Measurements from ENCODE around the gene IGLL5.

IGLL5 gene

DNA sequence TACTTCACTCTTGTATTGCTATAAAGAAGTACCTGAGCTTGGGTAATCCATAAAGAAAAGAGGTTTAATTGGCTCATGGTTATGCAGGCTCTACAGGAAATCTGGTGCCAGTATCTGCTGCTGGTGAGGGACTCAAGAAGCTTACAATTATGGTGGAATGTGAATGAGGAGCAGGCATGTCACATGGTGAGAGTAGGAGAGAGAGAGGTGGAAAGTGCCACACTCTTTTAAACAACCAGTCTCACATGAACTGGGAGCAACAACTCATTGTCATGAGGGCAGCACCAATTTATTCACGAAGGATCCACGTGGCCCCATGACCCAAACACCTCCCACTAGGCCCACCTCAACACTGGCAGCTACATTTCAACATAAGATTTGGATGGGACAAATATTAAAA is 24.6 kb upstream of the IGLL5 start:
- DNase-seq (ENCODE audit: low spot score) = no peak

DNA sequence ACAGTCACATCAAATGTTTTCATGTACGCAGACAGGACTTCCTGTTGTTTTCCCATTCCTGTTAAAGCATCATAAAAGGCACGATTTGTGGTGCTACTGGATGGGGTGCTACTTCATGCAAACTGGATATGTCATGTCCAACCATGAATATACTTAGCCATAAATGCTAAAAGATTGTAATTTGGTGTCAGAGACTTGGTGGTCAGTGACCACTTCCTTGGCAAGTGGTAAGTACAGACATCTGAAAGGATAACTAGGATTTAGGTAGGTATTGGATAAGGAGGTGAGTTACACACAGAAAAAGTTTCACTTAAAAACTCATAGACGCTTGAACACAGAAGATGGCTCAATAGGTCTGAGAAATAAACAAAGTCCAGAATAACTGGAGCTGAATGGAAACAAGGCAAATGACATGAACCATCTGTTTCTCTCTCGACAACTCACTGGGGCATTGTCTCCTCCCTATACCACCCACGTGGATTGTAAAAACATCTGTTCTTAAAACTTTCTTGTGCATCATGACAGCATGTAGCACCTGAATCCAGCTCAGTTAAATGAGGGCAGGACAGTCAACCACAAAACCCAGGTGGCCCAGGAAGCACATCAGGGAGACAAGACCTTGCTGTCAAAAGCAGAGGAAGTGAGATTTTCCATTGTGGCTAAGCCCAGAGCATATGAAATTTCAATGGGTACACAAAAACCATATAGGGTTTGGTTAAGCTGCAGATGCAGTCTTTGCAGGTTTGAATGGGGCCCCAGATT is 22.1 kb upstream of the IGLL5 start:
- no peak for DNase-seq (ENCODE audit: low spot score)

DNA sequence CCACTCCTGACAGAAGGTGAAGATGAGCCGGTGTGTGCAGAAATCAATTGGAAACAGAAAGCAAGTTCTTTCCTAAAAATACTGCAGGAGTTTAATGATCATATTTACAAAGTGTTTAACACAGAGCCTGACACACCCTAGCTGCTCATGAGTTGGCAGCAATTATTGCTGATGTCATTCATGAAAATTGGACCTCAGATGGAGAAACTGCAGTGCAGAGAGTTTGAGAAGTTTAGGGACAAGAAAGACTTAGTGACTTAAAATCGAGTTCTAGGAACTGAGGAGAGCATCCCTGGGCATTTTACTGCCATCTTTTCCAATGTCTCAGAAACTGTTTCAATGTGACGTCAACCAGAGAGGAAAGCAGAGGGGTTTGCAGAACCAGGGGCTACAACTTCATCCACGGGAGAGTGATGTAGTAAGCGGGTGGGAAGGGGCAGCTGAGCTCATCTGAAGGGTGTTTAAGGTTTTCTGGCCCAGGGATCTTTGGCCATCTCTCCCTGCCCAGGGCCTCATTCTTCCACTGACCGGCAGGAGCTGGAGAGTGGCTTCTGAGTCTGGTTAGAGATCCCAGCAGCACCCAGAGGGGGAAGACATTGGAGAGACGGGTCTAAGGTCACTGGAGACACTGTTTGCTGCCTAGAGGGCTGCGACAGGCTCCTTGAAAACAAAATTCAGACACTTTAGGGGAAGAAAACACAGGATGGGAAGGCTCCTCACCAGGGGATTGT is 21.1 kb upstream of the IGLL5 start:
- no peak for DNase-seq (ENCODE audit: low spot score)

DNA sequence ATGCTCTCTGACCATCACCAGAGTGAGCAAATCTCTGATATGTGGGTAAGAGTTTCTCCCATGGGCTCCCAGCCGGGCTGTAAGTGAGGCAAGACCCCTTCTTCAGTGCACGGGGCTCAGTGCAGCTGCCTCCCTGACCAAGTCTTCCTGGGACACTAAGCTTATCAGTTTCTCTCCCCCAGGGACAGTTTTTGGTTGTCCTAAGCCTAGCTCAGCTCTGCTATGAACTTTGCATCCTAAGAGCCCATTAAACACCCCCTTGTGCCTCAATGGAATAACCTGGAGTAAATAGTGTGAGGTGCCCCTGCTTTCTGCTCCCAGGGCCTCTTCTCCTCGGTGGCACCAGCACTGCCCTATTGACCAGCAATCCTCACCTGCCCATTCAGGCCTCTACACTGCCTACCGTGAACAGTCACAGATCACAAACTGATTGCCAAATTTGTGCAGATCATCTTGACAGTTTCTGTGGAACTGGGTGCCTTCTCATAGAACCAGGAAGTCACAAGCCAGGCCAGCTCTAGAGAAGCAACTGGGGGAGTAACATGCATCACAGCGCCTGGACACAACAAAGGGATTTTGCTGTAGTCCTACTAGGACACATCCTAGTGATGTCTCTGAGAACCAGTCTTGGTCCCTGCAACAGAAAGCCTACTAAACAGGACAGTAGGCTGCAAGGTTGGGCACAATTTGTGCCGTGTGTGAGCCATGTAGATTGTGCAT is 19.5 kb upstream of the IGLL5 start:
- no peak for DNase-seq (ENCODE audit: low spot score)

DNA sequence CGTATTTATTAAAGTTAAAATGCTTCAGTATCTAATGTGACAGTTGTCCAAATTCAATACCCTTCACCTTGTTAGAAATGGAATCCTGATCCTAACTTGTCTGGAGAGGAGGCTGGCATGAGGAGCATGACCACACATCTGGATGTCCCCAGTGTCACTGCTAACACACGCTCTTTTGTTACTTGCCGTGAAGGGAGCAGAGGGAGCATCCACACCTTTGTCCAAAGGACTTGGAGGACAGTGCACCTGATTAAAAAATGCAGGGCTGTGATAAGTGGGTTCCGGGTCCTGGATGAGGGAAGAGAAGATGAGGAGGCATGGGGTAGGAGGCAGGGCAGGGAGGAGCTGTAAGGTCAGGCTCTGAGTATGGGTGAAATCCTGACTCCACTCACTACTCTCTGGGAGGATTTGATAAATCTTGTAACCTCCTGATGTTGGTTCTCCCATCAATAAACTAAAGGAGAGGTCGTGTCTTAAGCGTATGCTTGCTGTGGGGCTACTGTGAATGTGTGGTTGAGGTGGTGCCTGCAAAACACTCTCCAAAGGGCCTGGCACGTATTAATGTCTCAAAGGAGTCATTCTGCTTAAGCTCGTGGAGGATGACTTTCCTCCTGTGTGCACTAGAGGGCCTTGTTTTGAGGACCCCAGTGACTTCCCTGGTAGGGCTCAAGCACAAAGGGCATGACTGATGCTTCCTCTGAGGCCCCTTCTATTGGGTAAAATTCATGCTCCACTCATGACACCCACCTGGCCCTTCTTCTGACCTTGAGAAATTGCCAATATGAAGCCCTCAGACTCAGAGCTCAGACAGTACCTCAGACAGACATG is 16.8 kb upstream of the IGLL5 start:
- DNase-seq (ENCODE audit: low spot score) = no peak

DNA sequence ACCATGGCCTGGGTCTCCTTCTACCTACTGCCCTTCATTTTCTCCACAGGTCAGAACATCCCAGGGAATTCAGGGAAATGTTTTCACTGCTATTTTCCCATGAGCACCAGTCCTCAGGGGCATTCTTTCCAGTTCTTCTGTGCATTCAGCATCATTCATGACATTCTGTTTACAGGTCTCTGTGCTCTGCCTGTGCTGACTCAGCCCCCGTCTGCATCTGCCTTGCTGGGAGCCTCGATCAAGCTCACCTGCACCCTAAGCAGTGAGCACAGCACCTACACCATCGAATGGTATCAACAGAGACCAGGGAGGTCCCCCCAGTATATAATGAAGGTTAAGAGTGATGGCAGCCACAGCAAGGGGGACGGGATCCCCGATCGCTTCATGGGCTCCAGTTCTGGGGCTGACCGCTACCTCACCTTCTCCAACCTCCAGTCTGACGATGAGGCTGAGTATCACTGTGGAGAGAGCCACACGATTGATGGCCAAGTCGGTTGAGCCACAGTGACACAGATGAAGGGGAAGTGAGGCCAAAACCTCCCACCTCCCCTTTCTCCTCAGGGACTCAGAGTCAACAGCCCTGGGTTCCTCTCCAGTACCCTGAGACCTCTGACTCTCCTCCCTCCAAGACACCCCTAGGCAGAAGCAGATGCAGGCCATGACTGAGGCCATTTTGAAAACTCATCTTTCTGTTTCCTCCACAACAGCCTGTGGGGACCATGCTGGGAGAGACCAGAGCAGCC is 15.9 kb upstream of the IGLL5 start:
- no peak for DNase-seq (ENCODE audit: low spot score)

DNA sequence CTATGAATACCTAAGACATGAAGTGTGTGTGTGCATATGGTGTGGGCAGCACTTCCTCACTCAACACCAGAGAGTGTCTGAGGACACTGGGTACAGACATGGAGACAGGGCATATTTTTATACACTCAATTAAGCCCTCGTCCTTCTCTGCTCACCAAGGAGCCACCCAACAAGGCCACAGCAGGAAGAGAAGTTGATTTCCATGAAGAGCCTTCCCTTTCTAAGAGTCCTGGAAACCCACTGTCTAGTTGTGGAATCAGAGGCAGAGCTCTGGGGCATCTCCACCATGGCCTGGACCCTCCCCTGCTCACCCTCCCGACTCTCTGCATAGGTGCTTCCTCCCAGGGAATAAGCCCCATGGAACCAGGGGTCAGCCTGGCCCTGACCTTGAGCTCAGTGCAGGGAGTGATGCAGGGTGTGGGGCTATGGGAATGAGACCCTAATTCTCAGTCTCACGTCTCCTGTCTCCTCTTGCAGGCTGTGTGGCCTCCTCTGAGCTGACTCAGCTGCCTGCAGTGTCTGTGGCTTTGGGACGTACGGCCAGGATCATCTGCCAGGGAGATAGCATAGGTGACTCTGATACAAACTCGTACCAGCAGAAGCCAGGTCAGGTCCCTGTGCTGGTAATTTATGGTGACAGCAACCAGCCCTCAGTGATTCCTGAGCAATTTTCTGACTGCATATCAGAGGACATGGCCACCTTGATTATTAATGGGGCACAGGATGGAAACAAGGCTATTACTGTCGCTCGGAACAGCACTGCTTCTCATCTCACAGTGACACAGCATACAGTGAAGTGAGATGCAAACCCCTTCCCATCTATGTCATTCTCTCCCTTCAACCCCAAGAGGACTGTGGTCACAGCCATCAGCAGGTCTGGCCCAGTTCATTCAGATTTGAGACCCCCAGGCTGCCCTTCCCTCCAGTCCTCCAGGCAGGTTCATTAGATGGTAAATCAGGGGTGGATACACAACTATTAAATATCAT is 14.6 kb upstream of the IGLL5 start:
- no peak for DNase-seq (ENCODE audit: low spot score)

DNA sequence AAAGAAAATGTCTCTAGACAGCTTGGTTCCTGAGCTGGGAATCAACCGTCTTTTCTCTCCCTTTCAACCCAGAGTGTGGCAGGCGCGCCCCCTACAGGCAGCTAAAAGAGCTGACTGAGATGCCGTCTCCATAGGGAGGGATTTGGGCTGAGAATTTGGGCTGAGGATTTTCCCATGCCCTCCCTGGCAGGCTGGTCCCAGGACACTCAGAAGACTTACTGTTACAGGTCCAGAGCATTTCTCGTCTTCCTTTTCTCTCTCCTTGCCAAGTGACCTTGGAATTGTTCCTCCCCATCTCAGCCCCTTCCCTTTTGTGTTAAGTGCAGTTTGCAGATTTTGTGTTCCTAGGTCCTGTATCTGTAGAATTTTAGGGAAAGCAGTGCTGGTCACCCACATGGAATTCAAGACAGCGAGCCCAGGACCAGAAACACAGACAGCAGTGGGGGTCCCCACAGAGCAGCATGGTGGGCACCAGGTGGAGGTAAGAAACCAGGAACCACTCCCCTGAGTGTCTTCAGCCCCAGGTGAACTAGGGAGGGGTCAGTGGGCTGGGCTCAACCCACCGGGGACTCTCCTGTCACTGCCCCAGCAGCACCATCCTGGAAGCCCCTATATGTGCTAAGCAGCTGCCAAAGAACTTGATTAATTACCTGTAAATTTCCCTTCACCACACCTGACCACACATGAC is 9.9 kb upstream of the IGLL5 start:
- DNase-seq (ENCODE audit: low spot score) = peak; percentile 58

DNA sequence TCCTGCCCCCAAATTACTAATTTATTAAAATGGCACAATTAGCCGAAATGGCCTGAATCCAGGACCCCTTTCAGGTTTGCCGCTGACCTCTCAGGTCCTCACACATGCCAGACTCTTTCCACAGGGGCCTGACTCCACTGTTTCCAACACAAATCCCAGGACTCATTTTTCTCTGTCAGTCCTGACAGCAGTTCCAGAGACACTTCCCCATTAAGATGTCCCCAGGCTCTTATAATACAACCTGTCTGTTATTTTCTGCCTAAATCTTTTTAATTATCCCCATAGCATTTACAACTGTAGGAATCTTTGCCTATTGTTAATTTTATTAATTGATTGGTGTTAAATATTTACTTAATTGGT is 9.4 kb upstream of the IGLL5 start:
- no peak for DNase-seq (ENCODE audit: low spot score)

DNA sequence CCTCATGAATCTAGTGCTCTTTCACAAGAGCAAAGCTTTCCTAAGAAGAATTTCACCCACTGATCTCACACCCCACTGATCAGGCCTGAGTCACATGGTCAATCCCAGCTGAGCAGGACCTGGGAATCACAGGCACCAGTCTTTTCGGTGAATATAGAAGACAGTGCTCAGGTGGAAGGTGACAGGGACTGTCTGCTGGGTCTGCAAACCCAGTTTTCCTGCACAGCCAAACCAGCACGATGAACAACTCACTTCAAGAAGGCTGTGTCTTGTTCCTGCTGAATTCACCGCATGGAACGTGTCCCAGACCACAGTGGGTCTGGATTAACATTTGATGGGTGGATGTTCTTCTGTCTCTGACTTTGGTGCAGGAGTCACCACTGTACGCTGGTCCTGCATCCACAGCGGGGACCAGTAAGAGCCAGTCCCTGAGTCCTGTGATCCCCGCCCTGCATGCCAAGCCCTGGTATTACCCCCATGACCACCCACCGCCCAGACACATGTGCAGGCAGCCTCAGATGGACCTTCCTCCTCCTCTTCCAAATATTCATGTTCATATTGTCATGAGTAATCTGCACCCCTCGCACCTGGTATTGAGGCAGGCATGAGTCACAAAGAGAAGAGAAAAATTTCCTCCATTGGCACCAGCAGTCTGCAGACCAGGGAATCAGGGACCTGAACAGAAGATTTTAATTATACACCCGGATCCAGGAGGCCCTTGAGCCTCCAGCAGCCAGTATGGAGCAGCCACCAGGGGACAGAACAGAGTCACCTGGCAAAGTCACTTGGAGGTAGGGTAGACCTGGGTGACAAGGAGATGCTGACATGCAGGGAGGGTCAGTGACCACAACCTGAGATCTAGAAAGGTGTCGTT is 8.6 kb upstream of the IGLL5 start:
- no peak for DNase-seq (ENCODE audit: low spot score)

DNA sequence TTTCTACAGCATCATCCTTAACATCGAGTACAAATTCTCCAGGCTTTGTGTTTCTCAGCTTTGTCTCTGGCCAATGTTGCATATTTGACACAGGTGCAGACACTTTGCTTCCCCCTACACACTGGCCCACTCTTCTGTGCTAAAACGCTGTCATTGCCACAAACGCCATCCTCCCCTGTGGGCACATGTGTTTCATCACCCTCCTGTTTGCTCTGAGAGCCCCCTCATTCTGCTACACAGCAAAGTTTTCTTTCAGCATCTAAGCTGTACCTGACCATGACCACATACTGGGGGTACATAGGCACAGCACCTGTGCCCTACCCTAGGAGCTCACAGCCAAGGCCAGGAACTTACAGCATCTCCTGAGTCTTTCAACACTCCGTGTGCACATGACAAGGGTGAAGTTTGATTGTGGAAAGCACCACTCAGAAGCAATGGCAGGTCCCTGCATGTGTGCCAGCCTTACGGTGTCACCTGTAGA is 7.9 kb upstream of the IGLL5 start:
- DNase-seq (ENCODE audit: low spot score) = no peak

DNA sequence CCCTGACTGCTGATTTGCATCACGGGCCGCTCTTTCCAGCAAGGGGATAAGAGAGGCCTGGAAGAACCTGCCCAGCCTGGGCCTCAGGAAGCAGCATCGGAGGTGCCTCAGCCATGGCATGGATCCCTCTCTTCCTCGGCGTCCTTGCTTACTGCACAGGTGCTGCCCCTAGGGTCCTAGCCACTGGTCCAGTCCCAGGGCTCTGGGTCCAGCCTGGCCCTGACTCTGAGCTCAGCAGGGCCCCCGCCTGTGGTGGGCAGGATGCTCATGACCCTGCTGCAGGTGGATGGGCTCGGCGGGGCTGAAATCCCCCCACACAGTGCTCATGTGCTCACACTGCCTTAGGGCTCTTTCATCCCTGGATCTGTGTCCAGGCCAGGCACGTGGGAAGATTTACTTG is 7.0 kb upstream of the IGLL5 start:
- no peak for DNase-seq (ENCODE audit: low spot score)

DNA sequence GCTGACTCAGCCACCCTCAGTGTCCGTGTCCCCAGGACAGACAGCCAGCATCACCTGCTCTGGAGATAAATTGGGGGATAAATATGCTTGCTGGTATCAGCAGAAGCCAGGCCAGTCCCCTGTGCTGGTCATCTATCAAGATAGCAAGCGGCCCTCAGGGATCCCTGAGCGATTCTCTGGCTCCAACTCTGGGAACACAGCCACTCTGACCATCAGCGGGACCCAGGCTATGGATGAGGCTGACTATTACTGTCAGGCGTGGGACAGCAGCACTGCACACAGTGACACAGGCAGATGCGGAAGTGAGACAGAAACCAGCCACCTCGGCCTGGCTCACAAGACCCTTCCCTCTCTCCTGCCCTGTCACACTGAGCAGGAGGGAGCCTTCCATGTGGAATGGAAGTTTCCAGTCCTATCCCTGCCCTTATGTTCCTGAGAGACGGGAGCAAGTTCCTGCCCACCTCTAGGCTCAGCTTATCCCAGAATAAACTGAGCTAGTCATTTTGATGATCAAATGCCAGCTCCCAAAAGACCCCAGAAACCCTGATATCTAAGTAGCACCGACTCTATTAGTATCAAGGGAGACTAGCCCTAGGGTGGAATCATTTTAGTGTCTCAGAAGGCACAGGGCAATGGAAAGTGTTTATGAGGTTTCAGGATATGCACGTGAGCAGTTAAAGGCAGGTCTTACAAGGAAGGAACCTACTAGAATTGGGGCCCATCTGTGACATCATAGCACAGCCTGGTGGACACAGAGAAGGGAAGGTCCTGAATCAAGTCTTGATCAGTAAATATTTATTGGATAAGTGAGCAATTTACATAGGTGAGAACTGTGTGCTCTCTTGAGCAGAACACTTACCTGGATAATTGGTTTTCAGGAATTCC is 6.3 kb upstream of the IGLL5 start:
- DNase-seq (ENCODE audit: low spot score) = no peak

DNA sequence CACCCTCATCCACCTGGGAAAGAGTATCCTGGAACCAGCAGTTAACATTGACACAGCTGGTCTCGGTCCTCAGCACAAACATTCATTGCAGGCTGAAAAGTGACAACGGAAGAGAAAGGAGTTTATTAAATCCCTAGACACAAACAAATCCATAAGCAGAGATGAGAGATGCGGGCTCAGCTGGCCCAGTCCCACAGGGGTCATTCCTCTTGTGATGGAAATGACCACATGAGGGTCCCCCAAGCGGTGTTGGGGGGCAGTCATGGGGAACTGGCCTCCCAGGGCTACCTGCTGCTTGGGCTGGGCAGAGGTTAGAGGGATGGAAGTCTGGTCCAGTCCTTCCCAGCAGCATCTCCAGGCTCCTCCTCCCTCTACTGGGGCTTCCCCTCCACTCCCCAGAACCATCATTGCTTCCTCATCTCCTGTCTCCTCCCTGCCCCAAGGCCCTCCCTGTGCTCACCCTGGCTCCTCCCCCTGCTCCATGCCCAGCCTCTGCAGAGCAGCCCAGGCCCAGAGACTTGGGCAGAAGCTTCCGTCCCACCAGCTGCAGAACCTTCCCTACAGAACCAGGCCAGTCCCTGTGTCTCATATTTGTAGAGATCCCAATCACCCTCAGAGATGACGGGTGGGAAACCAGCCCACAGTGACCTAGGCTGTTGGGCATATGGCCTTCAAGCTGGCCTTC is 5.4 kb upstream of the IGLL5 start:
- no peak for DNase-seq (ENCODE audit: low spot score)

DNA sequence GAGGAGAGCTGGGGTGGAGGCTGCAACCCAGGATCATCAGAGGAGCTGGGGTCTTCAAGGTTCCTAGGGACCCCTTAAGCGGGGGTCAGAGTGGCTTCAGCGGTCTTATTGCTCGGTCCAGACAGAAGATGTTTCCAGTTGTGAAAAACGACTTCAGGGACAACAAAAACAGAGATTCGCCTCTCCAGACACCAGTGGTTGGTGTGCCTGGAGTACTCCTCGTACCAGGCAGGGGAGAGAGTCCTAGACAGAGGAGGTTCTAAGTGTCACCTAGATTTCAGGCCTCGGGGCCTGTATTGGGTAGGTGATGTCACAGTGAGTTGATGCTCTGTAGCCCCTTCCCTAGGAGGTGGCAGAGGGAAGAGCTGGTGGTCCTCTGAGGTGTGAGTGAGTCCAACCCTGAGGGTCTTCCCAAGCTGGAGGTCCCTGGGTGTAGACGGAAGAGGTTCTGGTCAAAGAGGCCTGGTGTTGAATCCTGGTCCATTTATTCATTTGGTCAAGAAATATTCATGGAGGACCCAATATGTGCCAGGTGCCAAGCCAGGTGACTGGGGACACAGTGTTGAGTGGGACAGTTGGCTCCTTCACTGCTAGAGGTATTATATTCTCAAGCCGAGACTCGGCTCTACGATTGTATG is 4.4 kb upstream of the IGLL5 start:
- no peak for DNase-seq (ENCODE audit: low spot score)

Data from hepatic stellate cell (primary cell).